IPS DF 6.9 (cell line): ENCODE data around the gene OBSCN.
"Not testable (repeated sequence)": the region's sequence is repeated elsewhere in the genome, so short reads cannot be mapped to it uniquely, and the experiment has no call there.

Source experiments
- DNase-seq: peaks from one replicate; pipeline ENCODE4 v3.0.0-alpha.2; 2013; ENCODE audit warnings: low read depth, low spot score
- H3K27ac ChIP-seq: one replicate; pipeline ENCODE4 v1.5.1; 2013; ENCODE audit warnings: low read length, control low read depth
- H3K27me3 ChIP-seq: 2 replicates; pipeline ENCODE4 v1.6.1; 2013; ENCODE audit warnings: mild to moderate bottlenecking, low read length; ENCODE audit not compliant: control insufficient read depth, insufficient read depth
- H3K36me3 ChIP-seq: 2 replicates; pipeline ENCODE4 v1.6.1; 2013; ENCODE audit warnings: low read length; ENCODE audit not compliant: control insufficient read depth, insufficient read depth
- H3K4me1 ChIP-seq: 2 replicates; pipeline ENCODE4 v1.6.1; 2013; ENCODE audit warnings: low read length; ENCODE audit not compliant: control insufficient read depth, insufficient read depth
- H3K4me3 ChIP-seq: 2 replicates; pipeline ENCODE4 v1.5.1; 2013; ENCODE audit warnings: mild to moderate bottlenecking, low read length
- H3K9me3 ChIP-seq: 2 replicates; pipeline ENCODE4 v1.6.1; 2013; ENCODE audit warnings: low read length, inconsistent platforms; ENCODE audit not compliant: control insufficient read depth, insufficient read depth
- WGBS: extraction: QIAGEN DNeasy Blood & Tissue Kit; methylation state at CpG from one replicate; pipeline ENCODE4 v1.1.7; 2013; ENCODE audit warnings: mixed read lengths, missing lambda C conversion rate; ENCODE audit not compliant: insufficient read length, insufficient coverage; 5-methylcytosine and 5-hydroxymethylcytosine counted together

Gene OBSCN

DNA sequence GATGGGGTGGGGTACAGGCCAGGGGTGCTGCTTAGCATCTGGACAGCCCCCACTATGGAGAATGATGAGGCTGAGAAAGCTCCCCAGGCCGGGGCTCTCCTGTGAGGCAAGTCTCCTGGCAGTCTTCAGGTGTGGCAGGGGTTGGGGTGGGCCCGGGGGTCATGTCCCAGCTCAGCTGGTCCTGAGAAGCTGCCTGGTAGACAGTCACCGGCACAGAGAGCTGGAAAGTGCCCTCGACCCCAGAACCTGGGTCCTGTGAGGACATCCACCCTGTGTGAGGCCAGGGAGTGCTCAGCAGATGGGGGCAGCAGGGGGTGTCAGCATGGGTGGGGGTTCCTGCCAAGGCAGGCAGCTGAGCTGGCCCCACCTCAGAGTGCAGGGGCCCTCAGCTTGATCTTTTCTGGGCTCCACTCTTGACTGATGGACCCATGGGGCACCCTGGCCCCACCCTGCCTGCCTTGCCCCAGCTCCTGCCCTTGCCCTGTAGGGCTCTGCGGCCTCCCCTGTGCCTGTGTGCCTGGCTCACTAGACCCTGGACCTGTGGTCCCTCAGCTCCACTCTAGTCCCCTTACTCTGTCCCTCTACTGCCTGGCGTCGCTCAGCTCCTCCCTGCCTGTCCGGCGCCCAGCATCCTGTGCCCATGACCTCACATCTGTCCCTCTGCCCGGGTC, 36.5 kb upstream of the OBSCN start:
- WGBS: no CpG with 5 or more reads among the region's 10 CpGs

DNA sequence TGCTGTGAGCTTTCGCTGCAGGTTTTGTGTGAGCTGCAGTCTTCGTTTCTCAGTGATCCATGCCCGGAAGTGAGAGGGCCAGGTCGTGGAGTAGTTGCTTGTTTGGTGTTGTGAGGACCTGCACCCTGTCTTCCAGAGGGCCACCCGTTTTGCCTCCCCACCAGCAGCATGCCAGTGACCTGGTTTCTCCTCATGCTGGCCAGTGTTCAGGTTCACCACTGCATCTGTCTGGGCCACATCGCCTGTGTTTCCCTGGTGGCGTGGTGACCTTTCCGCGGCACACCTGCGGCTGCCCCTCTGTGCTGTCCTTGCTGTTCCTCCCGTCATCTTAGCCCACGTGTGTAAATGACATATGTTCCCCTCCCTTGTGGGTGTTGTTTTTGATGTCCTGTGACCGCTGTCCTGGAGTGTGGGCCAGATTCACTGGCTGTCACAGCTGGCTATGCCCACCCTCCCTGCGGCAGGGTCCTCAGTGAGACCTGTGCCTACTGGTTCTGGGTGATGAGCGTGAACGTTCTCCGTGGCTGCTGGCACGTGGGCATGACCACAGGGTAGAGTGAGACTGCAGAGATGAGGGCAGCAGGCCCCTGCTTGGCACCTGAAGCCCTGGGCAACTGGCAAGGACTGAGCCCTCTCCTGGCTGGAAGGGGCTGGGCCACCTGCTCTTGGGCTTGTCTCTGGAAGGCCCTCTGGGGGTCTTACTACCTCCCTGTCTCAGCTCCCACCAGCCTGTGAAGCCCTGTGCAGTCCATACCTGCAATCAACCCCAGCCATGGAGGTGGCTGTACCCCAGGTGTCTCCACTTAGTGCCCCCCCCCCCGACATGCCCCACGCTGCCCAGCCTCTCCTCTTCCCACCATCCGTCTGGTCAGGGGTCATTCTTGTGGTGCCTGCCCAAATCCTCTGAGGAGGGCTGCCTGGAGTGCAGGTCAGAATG, 35.0 kb upstream of the OBSCN start:
- no peaks in the 10 kb centered on the region for H3K9me3 ChIP-seq
- H3K27ac ChIP-seq: no peak overlapping the region
- peaks cover 6% of the 10 kb centered on the region for H3K4me1 ChIP-seq
- no peaks in the 10 kb centered on the region for H3K27me3 ChIP-seq
- H3K36me3 ChIP-seq: no peaks in the 10 kb centered on the region
- WGBS: no CpG with 5 or more reads among the region's 21 CpGs
- H3K4me3 ChIP-seq: no peak overlapping the region
- no peak for DNase-seq

More for the DNA sequence above, 36.5 kb upstream of the OBSCN start:
- H3K4me1 ChIP-seq: peaks cover 6% of the 10 kb centered on the region
- no peak for DNase-seq
- H3K9me3 ChIP-seq: no peaks in the 10 kb centered on the region
- H3K36me3 ChIP-seq: no peaks in the 10 kb centered on the region
- no peak overlapping the region for H3K27ac ChIP-seq
- no peak overlapping the region for H3K4me3 ChIP-seq
- no peaks in the 10 kb centered on the region for H3K27me3 ChIP-seq

DNA sequence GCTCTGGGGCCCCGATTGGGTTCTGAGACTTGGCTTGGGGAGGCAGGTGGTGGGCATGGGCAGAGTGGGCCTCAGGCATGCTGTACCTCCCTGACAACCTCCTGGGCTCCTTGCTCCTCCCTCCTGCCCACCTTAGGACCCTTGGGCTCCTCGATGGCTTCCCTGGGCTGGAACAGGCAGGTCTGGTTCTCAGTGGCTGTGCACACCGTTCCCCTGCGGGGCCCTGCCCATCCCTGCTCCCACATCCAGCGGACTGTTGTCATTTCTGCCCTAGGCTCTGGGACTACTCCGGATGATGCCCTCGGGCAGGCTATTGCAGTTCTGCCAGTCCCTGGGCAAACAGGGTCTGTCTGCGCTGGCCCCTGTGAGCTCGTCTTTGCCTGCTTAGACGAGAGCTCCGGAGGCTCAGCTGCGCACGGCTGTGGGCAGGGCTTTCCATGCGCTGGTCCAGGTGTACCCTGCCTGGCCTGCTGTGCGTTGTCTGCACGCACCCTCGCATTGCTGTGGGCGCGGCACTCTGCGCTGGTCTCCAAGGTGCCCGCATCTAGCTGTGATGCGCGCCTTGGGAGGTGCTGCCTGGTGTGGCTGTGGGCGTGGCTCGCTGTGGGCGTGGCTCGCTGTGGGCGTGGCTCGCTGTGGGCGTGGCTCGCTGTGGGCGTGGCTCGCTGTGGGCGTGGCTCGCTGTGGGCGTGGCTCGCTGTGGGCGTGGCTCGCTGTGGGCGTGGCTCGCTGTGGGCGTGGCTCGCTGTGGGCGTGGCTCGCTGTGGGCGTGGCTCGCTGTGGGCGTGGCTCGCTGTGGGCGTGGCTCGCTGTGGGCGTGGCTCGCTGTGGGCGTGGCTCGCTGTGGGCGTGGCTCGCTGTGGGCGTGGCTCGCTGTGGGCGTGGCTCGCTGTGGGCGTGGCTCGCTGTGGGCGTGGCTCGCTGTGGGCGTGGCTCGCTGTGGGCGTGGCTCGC, 34.0 kb upstream of the OBSCN start:
- no CpG with 5 or more reads among the region's 69 CpGs for WGBS
- not testable (repeated sequence) for H3K36me3 ChIP-seq, DNase-seq, H3K4me1 ChIP-seq, H3K27ac ChIP-seq, H3K9me3 ChIP-seq, H3K4me3 ChIP-seq, H3K27me3 ChIP-seq

DNA sequence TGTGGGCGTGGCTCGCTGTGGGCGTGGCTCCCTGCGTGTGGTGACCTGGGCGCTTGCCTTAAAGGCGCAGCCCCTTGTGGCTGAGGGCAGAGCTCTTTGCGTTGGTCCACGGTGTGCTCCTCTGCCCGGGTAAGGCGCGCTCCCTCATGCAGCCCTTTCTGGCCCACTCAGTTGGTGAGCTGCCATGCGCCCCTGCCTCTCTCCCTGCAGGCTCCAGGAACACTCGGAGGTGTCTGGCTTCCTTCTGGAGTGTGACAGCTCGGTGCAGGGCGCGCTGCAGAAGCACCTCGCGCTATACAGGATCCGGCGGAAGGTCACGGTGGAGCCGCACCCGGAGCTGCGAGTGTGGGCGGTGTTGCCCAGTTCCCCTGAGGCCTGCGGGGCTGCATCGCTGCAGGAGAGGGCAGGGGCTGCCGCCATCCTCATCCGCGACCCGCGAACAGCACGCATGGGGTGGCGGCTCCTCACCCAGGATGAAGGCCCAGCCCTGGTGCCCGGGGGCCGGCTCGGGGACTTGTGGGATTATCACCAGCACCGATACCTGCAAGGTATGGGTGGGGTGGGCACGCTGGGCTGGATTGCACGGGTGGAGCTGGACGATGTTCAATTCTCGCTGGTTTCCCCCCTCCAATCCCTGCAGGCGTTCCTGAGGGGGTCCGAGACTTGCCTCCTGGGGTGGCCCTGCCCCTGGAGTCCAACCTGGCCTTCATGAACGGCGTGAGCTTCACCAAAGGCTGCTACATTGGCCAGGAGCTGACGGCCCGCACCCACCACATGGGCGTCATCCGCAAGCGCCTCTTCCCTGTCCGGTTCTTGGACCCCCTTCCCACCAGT, 33.1 kb upstream of the OBSCN start:
- no peaks in the 10 kb centered on the region for H3K27me3 ChIP-seq
- no peak for DNase-seq
- H3K4me3 ChIP-seq: no peak overlapping the region
- peaks cover 6% of the 10 kb centered on the region for H3K4me1 ChIP-seq
- H3K9me3 ChIP-seq: no peaks in the 10 kb centered on the region
- WGBS: no CpG with 5 or more reads among the region's 52 CpGs
- no peak overlapping the region for H3K27ac ChIP-seq
- no peaks in the 10 kb centered on the region for H3K36me3 ChIP-seq

DNA sequence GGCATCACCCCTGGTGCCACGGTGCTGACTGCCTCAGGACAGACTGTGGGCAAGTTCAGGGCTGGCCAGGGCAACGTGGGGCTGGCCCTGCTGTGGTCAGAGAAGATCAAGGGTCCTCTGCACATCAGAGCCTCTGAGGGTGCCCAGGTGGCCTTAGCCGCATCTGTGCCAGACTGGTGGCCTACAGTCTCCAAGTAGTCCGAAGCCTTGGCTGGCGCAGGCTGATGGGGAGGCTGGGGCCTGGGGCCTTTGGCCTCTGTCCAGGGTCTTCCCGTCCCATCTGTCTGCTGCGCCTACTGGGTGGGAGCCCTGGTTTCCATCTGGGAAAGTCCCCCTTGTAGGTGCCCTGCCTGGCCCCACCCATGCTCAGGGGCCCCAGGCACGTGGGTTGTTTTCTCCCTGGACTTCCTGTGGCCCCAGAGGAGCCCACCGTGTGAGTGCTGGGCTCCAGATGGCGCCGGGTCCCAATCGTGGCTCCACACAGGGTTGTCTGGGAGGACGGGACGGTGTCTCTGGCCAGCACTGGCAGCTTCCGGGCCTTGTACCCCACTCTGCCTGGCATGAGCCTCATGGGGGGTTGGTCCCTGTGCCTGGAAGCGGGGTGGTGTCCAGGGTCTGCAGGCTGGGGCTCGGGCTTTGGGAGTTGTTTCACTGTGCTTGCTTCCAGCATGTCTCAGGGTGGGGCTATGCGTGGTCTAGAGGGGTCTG, 32.4 kb upstream of the OBSCN start:
- Histone ChIP-seq H3K27me3 (no peaks in the 10 kb centered on the region), H3K36me3 (no peaks in the 10 kb centered on the region), H3K27ac (no peak overlapping the region), H3K4me1 (peaks cover 6% of the 10 kb centered on the region), H3K4me3 (no peak overlapping the region), H3K9me3 (no peaks in the 10 kb centered on the region)
- DNase-seq: no peak
- no CpG with 5 or more reads among the region's 18 CpGs for WGBS

DNA sequence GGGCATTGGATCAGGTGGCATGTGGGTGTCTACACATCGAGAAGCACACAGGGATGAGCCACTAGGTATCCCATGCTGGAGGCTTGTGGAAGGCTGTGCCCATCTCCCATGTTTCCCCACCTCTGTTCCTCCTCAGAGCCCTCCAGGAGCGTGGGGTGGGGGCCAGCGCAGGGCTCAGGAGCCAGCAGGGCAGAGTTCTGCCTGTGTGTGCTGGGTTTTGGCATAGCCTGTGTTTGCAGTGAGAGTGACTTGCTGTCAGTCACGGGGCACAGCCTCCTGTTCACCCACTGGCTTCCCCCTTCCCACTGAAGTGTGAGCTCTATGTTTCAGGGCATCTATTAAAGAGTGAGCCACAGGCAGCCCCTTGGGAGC, 31.8 kb upstream of the OBSCN start:
- no peak overlapping the region for H3K27ac ChIP-seq
- no peaks in the 10 kb centered on the region for H3K9me3 ChIP-seq
- no CpG with 5 or more reads among the region's 4 CpGs for WGBS

DNA sequence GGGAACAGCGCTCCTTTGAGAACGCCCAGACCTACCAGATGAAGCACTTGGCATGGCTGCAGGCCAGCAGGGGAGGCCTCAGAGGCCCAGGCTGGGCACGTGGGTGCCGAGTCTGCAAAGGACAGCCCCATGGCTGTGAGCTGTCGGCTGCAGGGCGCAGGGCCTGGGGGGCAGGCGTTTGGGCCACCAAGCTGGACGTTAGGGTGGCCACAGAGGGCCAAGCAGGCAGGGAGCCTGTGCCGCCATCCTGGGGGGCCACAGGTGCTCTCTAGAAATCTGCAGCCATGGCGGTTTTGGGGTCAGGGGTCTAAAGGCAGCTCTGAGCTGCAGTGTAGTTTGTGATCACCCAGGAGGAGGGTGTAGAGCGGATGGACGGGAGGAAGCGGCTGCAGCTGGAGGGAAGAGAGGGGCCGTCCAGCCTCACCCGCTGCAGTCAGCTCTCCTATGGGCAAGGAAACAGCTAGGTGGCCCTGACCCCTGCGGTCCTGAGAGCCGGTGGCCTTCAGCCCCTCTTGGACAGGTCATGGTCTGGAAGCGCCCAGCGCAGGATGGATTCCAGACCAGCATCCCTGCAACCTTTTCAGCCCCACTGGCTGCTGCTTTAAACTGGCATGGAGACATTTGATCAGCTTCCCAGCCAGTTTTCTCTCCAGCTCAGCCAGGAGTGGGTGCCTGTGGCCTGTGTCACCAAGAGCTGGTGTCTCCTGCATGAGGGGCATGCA, 31.2 kb upstream of the OBSCN start:
- H3K36me3 ChIP-seq: no peaks in the 10 kb centered on the region
- no peak for DNase-seq
- H3K4me3 ChIP-seq: no peak overlapping the region
- no CpG with 5 or more reads among the region's 19 CpGs for WGBS
- H3K4me1 ChIP-seq: peaks cover 6% of the 10 kb centered on the region
- no peaks in the 10 kb centered on the region for H3K9me3 ChIP-seq
- H3K27ac ChIP-seq: no peak overlapping the region
- no peaks in the 10 kb centered on the region for H3K27me3 ChIP-seq

More for the DNA sequence above, 31.8 kb upstream of the OBSCN start:
- H3K4me3 ChIP-seq: no peak overlapping the region
- no peaks in the 10 kb centered on the region for H3K27me3 ChIP-seq
- peaks cover 6% of the 10 kb centered on the region for H3K4me1 ChIP-seq
- no peaks in the 10 kb centered on the region for H3K36me3 ChIP-seq
- no peak for DNase-seq

DNA sequence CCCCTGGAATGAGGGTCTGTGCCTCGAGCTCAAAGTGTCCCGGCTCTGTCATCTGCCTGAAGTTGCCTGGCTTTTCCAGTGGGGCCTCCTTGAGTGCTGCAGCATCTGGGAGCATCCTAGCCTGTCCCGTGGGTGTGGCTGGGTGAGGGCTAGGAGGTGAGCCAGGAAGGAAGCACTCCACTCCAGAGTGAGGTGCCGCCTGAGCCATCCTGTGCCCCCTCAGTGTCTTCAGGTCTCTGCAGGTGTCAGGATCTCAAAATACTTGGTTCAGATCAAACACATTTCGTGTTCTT, 30.7 kb upstream of the OBSCN start:
- no peaks in the 10 kb centered on the region for H3K36me3 ChIP-seq
- H3K27ac ChIP-seq: no peak overlapping the region
- H3K4me1 ChIP-seq: peaks cover 6% of the 10 kb centered on the region
- H3K27me3 ChIP-seq: no peaks in the 10 kb centered on the region
- no CpG with 5 or more reads among the region's 5 CpGs for WGBS
- no peak for DNase-seq
- H3K4me3 ChIP-seq: no peak overlapping the region
- no peaks in the 10 kb centered on the region for H3K9me3 ChIP-seq
